Heart left ventricle (tissue), 16 donors: ENCODE results near the gene MINDY4. TPM values are rescaled to one million over a fixed set of nuclear protein-coding genes. Genes with fewer than 3 reads are reported as not detected.

Experiments
- ATAC-seq, 4 donors: fragments of 200-7000 bp; cut with Tn5 transposase; one replicate each; pipeline ENCODE4 v1.9.1; 2020 to 2022; ENCODE audit warnings: moderate library complexity in 4 of 4, mild to moderate bottlenecking in 3 of 4, moderate number of reproducible peaks in 1 of 4
- DNase-seq, 5 donors: peaks; one replicate each; pipeline ENCODE4 v3.0.0-alpha.2; 2020
- H3K27ac ChIP-seq, 12 donors: fragments of 200-600 bp; sonication (generic) in 4 of 12; one replicate each; pipeline versions ENCODE4 v1.5.0 to v1.8.0; 2016 to 2022; ENCODE audit warnings: mild to moderate bottlenecking in 2 of 12
- H3K27me3 ChIP-seq, 9 donors: fragments of 200-600 bp; sonication (generic) in 2 of 9; one replicate each; pipeline versions ENCODE4 v1.5.1 to v1.8.0; 2016 to 2022; ENCODE audit warnings: mild to moderate bottlenecking in 3 of 9
- H3K36me3 ChIP-seq, 9 donors: fragments of 200-600 bp; sonication (generic) in 2 of 9; one replicate each; pipeline versions ENCODE4 v1.5.0 to v1.8.0; 2018 to 2022; ENCODE audit warnings: mild to moderate bottlenecking in 2 of 9
- H3K4me1 ChIP-seq, 12 donors: fragments of 200-600 bp; sonication (generic) in 4 of 12; one replicate each; pipeline versions ENCODE4 v1.5.0 to v1.8.0; 2016 to 2022; ENCODE audit warnings: mild to moderate bottlenecking in 3 of 12
- H3K4me3 ChIP-seq, 12 donors: fragments of 200-600 bp; sonication (generic) in 4 of 12; one replicate each; pipeline versions ENCODE4 v1.5.0 to v1.8.0; 2017 to 2022; ENCODE audit warnings: mild to moderate bottlenecking in 9 of 12, moderate library complexity in 4 of 12
- H3K9me3 ChIP-seq, 12 donors: fragments of 200-600 bp; sonication (generic) in 4 of 12; one replicate each; pipeline versions ENCODE4 v1.5.0 to v1.8.0; 2016 to 2022; ENCODE audit warnings: mild to moderate bottlenecking in 1 of 12
- POLR2A ChIP-seq, 2 donors: fragments of 450-650 bp; IDR thresholded peaks; one replicate each; pipeline ENCODE4 v1.6.1; 2017; ENCODE audit warnings: antibody characterized with exemption in 2 of 2, mild to moderate bottlenecking in 2 of 2, moderate library complexity in 2 of 2
- WGBS, 4 donors: extraction: QIAGEN DNeasy Blood & Tissue Kit in 2 of 4; methylation state at CpG; one replicate each; pipeline versions ENCODE4 v1.1.5 to v1.1.7; 2013 to 2018; 5-methylcytosine and 5-hydroxymethylcytosine counted together
- intact Hi-C, 10 donors: fragments of 100-400 bp; cut with DNase I; formaldehyde crosslinking; loops; one replicate each; pipeline versions ENCODE4 v1.11.1 to v1.14.2; 2022
- polyA plus RNA-seq, 2 donors: library from polyadenylated mRNA; stranded (reverse); fragments of 200-250 nt; gene quantifications; one replicate each; pipeline ENCODE4 v1.2.3, GENCODE V29; 2013
- total RNA-seq, 9 donors: library from RNA; depleted of rRNA in 2 of 9; stranded (reverse); fragments of >200 nt in 2 of 9; fragmentation: NEBNext Ultra II Directional in 3 of 9; extraction: Animal tissue kit (Norgen Biotek cat#: 25700) in 3 of 9; gene quantifications; one replicate each; pipeline versions ENCODE4 v1.1.0 to v1.2.4, GENCODE V29; 2016 to 2023
- TF ChIP-seq, protein P1 (sequence below), 12 donors: fragments of 200-600 bp; sonication (generic) in 4 of 12; IDR thresholded peaks; one replicate each; pipeline versions ENCODE4 v1.5.0 to v1.8.0; 2018 to 2022; ENCODE audit warnings: antibody characterized with exemption in 12 of 12, mild to moderate bottlenecking in 5 of 12
- donor health status: ischemic (EF 13 %, LVEDD 7.1; RV severe dilation, severe dysfunction).
- donor health status: healthy with polysubstance abuse.
- donor health status: DM: no; HTN: yes; CAD: no.
- donor health status: DM: no; HTN: no; CAD: no.
- donor health status: ischemic (EF 25% LVEDD 6.9; RV normal size, moderate dysfunction).
- donor health status: ischemic (EF 25% LVEDD 5.7; RV mildly dilated, moderate dysfunction).
- donor health status: healthy.
- donor health status: DM: yes; HTN: yes; CAD: no.
- donor health status: ischemic (EF 35%, LVEDD 5.7; RV mildly dilated, moderate dysfunction).
- donor health status: nonischemic (EF 11% LVEDD 7.7; RV severe dilation, severe dysfunction).
- donor health status: DM: yes; HTN: yes; CAD: no.
- donor health status: PGD.
- donor health status: ischemic (EF 29% LVEDD 5.4; RV normal size, mild dysfunction).
- donor health status: nonischemic (EF 23%, LVEDD 6.1; RV moderate dilation, normal function).

Gene MINDY4
- total and polyA plus RNA-seq, 11 donors, result 1.3 to 6.0 (median 2.9) TPM

DNA sequence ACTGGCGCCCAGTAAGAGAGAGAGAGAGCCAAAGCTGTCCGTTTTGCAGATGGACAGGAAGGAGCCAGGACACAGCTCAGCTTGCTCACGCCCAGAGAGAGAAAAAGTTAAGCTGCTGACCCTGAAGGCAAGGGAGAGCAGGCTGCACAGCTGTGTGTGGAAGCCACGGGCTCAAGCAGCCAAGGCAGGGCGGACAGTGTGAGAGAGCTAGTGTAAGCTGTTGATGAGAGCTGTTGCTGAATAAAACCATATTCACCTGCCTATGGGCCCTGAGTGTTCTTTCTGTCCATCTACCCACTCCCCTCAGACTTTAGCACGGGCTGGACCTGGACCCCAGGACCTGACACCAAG, 13.9 kb upstream of the MINDY4 start:
- WGBS, 4 donors, result 46 to 78% (median 67%) methylated on average over 6 of the region's 6 CpGs
- H3K27me3 ChIP-seq, result no peaks in the 10 kb centered on the region
- H3K9me3 ChIP-seq, result no peaks in the 10 kb centered on the region
- peak overlapping the region in 9 of 12 donors; percentile 1 to 48 (median 40) for H3K27ac ChIP-seq
- no peak for DNase-seq
- TF ChIP-seq, protein P1, sequence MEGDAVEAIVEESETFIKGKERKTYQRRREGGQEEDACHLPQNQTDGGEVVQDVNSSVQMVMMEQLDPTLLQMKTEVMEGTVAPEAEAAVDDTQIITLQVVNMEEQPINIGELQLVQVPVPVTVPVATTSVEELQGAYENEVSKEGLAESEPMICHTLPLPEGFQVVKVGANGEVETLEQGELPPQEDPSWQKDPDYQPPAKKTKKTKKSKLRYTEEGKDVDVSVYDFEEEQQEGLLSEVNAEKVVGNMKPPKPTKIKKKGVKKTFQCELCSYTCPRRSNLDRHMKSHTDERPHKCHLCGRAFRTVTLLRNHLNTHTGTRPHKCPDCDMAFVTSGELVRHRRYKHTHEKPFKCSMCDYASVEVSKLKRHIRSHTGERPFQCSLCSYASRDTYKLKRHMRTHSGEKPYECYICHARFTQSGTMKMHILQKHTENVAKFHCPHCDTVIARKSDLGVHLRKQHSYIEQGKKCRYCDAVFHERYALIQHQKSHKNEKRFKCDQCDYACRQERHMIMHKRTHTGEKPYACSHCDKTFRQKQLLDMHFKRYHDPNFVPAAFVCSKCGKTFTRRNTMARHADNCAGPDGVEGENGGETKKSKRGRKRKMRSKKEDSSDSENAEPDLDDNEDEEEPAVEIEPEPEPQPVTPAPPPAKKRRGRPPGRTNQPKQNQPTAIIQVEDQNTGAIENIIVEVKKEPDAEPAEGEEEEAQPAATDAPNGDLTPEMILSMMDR (IDR thresholded peaks at IDR 0.05), result no peak
- no peak for TF ChIP-seq POLR2A (IDR thresholded peaks at IDR 0.05)
- peaks cover 0 to 20% (median 0%) of the 10 kb centered on the region in 9 donors for H3K36me3 ChIP-seq
- intact Hi-C loops, result no loop called here
- peaks cover 0 to 82% (median 56%) of the 10 kb centered on the region in 12 donors for H3K4me1 ChIP-seq
- H3K4me3 ChIP-seq, result peak overlapping the region in 1 of 12 donors; percentile 15
- ATAC-seq, result peak in 1 of 4 donors; percentile 31

DNA sequence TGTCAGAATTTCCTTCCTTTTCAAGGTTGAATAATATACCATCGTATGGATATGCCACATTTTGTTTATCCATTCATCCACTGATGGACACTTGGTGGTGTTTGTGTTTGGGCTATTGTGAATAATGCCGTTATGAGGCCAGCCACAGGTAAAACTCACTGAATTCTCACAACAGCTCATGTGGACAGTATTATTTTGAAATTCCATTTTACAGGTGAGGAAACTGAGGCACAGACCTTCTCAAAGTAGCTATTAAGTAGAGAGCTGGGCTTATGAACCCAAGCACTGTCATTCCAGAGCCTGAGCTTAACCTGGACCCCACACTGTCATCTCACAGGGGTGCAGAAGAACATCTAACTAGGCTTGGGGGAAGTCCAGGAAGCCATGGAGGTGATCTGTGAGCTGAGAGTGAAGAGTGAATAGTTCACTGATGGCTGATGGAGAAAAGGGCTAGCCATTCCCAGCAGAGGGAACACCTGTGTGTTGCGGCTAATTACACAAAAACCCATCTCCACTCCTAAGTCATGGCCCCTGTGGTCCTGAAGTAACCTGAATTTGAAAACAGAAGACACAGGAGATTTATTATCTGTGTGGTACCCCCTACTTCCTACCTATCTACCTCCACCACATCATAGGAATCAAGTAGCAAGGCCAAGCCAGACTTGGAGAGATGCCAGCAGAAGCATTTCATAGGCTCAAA, 10.6 kb upstream of the MINDY4 start:
- ATAC-seq (no peak), DNase-seq (no peak)
- peaks cover 0 to 81% (median 53%) of the 10 kb centered on the region in 12 donors for H3K4me1 ChIP-seq
- H3K27ac ChIP-seq, result peak overlapping the region in 7 of 12 donors; percentile 5 to 74 (median 25)
- 95 to 98% (median 97%) methylated on average over 3 of the region's 3 CpGs for WGBS, 4 donors
- peaks cover 0 to 6% (median 0%) of the 10 kb centered on the region in 12 donors for H3K9me3 ChIP-seq
- peaks cover 0 to 8% (median 0%) of the 10 kb centered on the region in 9 donors for H3K36me3 ChIP-seq
- TF ChIP-seq, protein P1 (IDR thresholded peaks at IDR 0.05), result no peak
- TF ChIP-seq POLR2A (IDR thresholded peaks at IDR 0.05), result no peak
- no peak overlapping the region for H3K4me3 ChIP-seq
- intact Hi-C loops, result no loop called here
- H3K27me3 ChIP-seq, result no peaks in the 10 kb centered on the region

- Histone ChIP-seq H3K27me3 (no peaks in the 10 kb centered on the region), H3K4me3 (no peak overlapping the region), H3K27ac (peak overlapping the region in 9 of 12 donors; percentile 10 to 87 (median 34)), H3K9me3 (peaks cover 0 to 6% (median 0%) of the 10 kb centered on the region in 12 donors), H3K4me1 (peaks cover 0 to 76% (median 50%) of the 10 kb centered on the region in 12 donors), H3K36me3 (peaks cover 0 to 8% (median 0%) of the 10 kb centered on the region in 9 donors)
- WGBS, 4 donors, result 65 to 71% (median 69%) methylated on average over 13 of the region's 13 CpGs
- DNase-seq (no peak), ATAC-seq (peak in 2 of 4 donors; percentile 32 to 36)
- intact Hi-C loops, result no loop called here
- no peak for TF ChIP-seq POLR2A (IDR thresholded peaks at IDR 0.05)
- TF ChIP-seq, protein P1 (IDR thresholded peaks at IDR 0.05), result no peak
These were observed 9.7 kb upstream of the MINDY4 start for GRCh38 chr7:30761214-30762156.
